MM.1S (cell line): Measurements from ENCODE around the gene SLCO3A1.

ENCODE experiments used
- DNase-seq: peaks from one replicate; pipeline ENCODE4 v3.0.0-alpha.2; 2015
- H2AFZ ChIP-seq: fragments of 300-600 bp; sonication (generic); 2 replicates; pipeline ENCODE4 v1.6.0; 2016; ENCODE audit warnings: antibody characterized with exemption, low read length
- H3F3A ChIP-seq: fragments of 300-600 bp; sonication (generic); 2 replicates; pipeline ENCODE4 v1.6.1; 2016; ENCODE audit warnings: mild to moderate bottlenecking, antibody characterized with exemption, low read length, moderate library complexity, mixed read lengths; ENCODE audit not compliant: insufficient read depth
- H3K27ac ChIP-seq: fragments of 300-600 bp; sonication (generic); 2 replicates; pipeline ENCODE4 v1.5.1; 2016; ENCODE audit warnings: mild to moderate bottlenecking, low read length
- H3K27me3 ChIP-seq: fragments of 300-600 bp; sonication (generic); replicated peaks from 2 replicates; pipeline ENCODE4 v1.6.0; 2016; ENCODE audit warnings: low read length; ENCODE audit not compliant: insufficient read depth
- H3K36me3 ChIP-seq: fragments of 300-600 bp; sonication (generic); replicated peaks from 2 replicates; pipeline ENCODE4 v1.6.1; 2016; ENCODE audit warnings: mild to moderate bottlenecking, low read length, mixed read lengths; ENCODE audit not compliant: insufficient read depth
- H3K4me1 ChIP-seq: fragments of 300-600 bp; sonication (generic); 2 replicates; pipeline ENCODE4 v1.6.1; 2016; ENCODE audit warnings: low read length, mixed read lengths
- H3K4me2 ChIP-seq: fragments of 300-600 bp; sonication (generic); 2 replicates; pipeline ENCODE4 v1.6.0; 2016; ENCODE audit warnings: low read depth, low read length
- H3K4me3 ChIP-seq: fragments of 300-600 bp; sonication (generic); 2 replicates; pipeline ENCODE4 v1.5.1; 2016; ENCODE audit warnings: low read length, mixed read lengths
- H3K79me2 ChIP-seq: fragments of 300-600 bp; sonication (generic); 2 replicates; pipeline ENCODE4 v1.6.1; 2016; ENCODE audit warnings: mixed run types, low read length, mixed read lengths
- H3K9ac ChIP-seq: fragments of 300-600 bp; sonication (generic); 2 replicates; pipeline ENCODE4 v1.6.1; 2016; ENCODE audit warnings: low read length, mixed read lengths
- H3K9me2 ChIP-seq: fragments of 300-600 bp; sonication (generic); replicated peaks from 2 replicates; pipeline ENCODE4 v1.6.1; 2016; ENCODE audit warnings: mild to moderate bottlenecking, low read length, mixed read lengths; ENCODE audit not compliant: insufficient read depth
- H3K9me3 ChIP-seq: fragments of 300-600 bp; sonication (generic); replicated peaks from 2 replicates; pipeline ENCODE4 v1.6.1; 2016; ENCODE audit warnings: mild to moderate bottlenecking, low read length, mixed read lengths; ENCODE audit not compliant: insufficient read depth
- H4K20me1 ChIP-seq: fragments of 300-600 bp; sonication (generic); 2 replicates; pipeline ENCODE4 v1.6.1; 2016; ENCODE audit warnings: mild to moderate bottlenecking, low read length, moderate library complexity, mixed read lengths; ENCODE audit not compliant: insufficient read depth
- CTCF ChIP-seq: fragments of 300-600 bp; sonication (generic); IDR thresholded peaks from 2 replicates; pipeline ENCODE4 v1.5.1; 2016; ENCODE audit warnings: antibody characterized with exemption, low read length, mixed read lengths
- EZH2 ChIP-seq: fragments of 300-600 bp; sonication (generic); optimal IDR thresholded peaks from 2 replicates; pipeline ENCODE3; 2017; ENCODE audit warnings: low read depth, mild to moderate bottlenecking, antibody characterized with exemption, low read length, mixed read lengths
- EZH2phosphoT487 ChIP-seq: fragments of 300-600 bp; sonication (generic); IDR thresholded peaks from 2 replicates; pipeline ENCODE4 v1.6.1; 2018; ENCODE audit warnings: antibody characterized with exemption, low read length

Gene SLCO3A1

DNA sequence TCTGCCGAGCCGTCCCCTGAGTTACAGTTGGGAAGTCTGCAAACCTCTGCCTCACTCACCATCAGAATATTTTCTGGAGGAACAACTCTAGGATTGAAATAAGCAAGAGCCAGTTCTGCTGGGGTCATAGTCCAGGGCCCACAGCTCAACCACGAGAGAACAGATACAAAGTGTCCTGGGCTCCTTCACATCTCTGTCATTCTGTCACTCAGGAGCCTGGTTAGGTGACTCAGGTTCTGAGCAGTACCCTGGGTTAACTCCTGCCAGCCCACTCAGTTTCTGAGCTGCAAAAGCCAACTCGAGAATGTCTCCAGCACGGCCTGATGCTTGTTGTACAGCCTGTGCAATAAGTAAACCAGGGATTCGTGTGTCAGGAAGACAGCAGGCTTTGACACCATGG, 155.7 kb downstream of the SLCO3A1 start:
- Histone ChIP-seq H3K9me3 (no peaks in the 10 kb centered on the region), H3F3A (no peaks in the 10 kb centered on the region), H3K4me3 (no peak overlapping the region), H3K9me2 (no peaks in the 10 kb centered on the region), H3K4me2 (no peak overlapping the region), H3K4me1 (peaks cover 4% of the 10 kb centered on the region; the same call in 1 of the 2 replicates), H4K20me1 (no peaks in the 10 kb centered on the region), H3K27ac (no peak overlapping the region), H2AFZ (no peak overlapping the region), H3K27me3 (no peaks in the 10 kb centered on the region), H3K36me3 (no peaks in the 10 kb centered on the region), H3K79me2 (0 out of 2 replicates have a peak, but pooled peaks cover 2% of the 10 kb centered on the region), H3K9ac (no peak overlapping the region)
- no peak for DNase-seq
- no peak for TF ChIP-seq EZH2

- no peak overlapping the region for H3K27ac ChIP-seq
- H3K27me3 ChIP-seq, result no peaks in the 10 kb centered on the region
- DNase-seq, result no peak
- H3K79me2 ChIP-seq, result 0 out of 2 replicates have a peak, but pooled peaks cover 2% of the 10 kb centered on the region
- H2AFZ ChIP-seq, result no peak overlapping the region
- H3K4me1 ChIP-seq, result peaks cover 9% of the 10 kb centered on the region; the same call in 1 of the 2 replicates
- H4K20me1 ChIP-seq, result no peaks in the 10 kb centered on the region
- H3K9me3 ChIP-seq, result no peaks in the 10 kb centered on the region
- no peak overlapping the region for H3K4me3 ChIP-seq
- H3K9ac ChIP-seq, result no peak overlapping the region
- H3K9me2 ChIP-seq, result no peaks in the 10 kb centered on the region
- TF ChIP-seq CTCF (no peak), EZH2phosphoT487 (no peak), EZH2 (no peak)
- H3K36me3 ChIP-seq, result no peaks in the 10 kb centered on the region
- H3F3A ChIP-seq, result no peaks in the 10 kb centered on the region
- H3K4me2 ChIP-seq, result no peak overlapping the region
These were observed 158.3 kb downstream of the SLCO3A1 start for GRCh38 chr15:92011611-92012367.

- Histone ChIP-seq H3K4me2 (no peak overlapping the region), H3K79me2 (0 out of 2 replicates have a peak, but pooled peaks cover 2% of the 10 kb centered on the region), H3K27me3 (no peaks in the 10 kb centered on the region), H3K36me3 (no peaks in the 10 kb centered on the region), H3K9me2 (no peaks in the 10 kb centered on the region), H3K4me3 (no peak overlapping the region), H3K27ac (no peak overlapping the region), H3K4me1 (peaks cover 9% of the 10 kb centered on the region; the same call in 1 of the 2 replicates), H2AFZ (no peak overlapping the region), H3K9me3 (no peaks in the 10 kb centered on the region), H3K9ac (no peak overlapping the region), H4K20me1 (no peaks in the 10 kb centered on the region), H3F3A (no peaks in the 10 kb centered on the region)
- TF ChIP-seq EZH2phosphoT487 (no peak), CTCF (no peak), EZH2 (no peak)
- DNase-seq, result no peak
These were observed 158.8 kb downstream of the SLCO3A1 start for GRCh38 chr15:92012368-92012629.

DNA sequence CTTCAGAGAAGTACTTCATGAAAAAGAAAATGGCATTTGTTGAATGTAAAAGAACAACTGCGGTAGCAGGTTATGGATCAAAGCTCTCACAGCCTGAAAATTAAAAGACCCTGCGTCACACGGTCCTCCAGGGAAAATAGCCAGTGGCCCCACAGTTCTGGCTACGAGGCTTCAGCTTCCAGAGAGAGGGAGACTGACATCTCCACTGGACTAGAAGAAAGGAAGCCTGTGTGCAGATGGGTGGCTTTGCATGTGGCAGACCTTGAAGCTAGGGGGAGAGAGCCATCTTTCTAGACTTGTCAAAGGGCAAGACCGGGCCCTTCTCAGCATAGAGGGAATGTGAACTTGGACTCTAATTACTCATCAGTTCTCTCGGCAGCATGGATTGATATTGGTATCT, 159.4 kb downstream of the SLCO3A1 start:
- no peak for DNase-seq
- Histone ChIP-seq H3K79me2 (0 out of 2 replicates have a peak, but pooled peaks cover 2% of the 10 kb centered on the region), H4K20me1 (no peaks in the 10 kb centered on the region), H3F3A (no peaks in the 10 kb centered on the region), H3K9ac (no peak overlapping the region), H3K27me3 (no peaks in the 10 kb centered on the region), H3K4me2 (no peak overlapping the region), H3K4me3 (no peak overlapping the region), H2AFZ (no peak overlapping the region), H3K9me3 (no peaks in the 10 kb centered on the region), H3K27ac (no peak overlapping the region), H3K9me2 (no peaks in the 10 kb centered on the region), H3K36me3 (no peaks in the 10 kb centered on the region), H3K4me1 (peaks cover 9% of the 10 kb centered on the region; the same call in 1 of the 2 replicates)
- TF ChIP-seq EZH2, result no peak
- TF ChIP-seq EZH2phosphoT487, result no peak
- TF ChIP-seq CTCF, result no peak
